PC-3 (cell line): ENCODE results near the gene ARHGAP23. TPM values are rescaled to one million over a fixed set of nuclear protein-coding genes. Genes with fewer than 3 reads are reported as not detected.
"Not testable (repeated sequence)": the region's sequence is repeated elsewhere in the genome, so short reads cannot be mapped to it uniquely, and the experiment has no call there.

Experiments
- ATAC-seq: fragments of 200-7000 bp; cut with Tn5 transposase; 2 replicates; pipeline ENCODE4 v1.9.1; 2020; ENCODE audit warnings: mild to moderate bottlenecking, moderate library complexity
- BruUV-seq: library from RNA; stranded (reverse); fragments of 400-500 nt; replicated peaks from 2 replicates; lab custom pipeline; 2021; lab: Mats Ljungman, UMichigan
- CTCF ChIA-PET: fragments of 300-600 bp; sonication (Branson Sonifier 250); formaldehyde crosslinking; loops from one replicate; lab custom pipeline; 2022; ENCODE audit warnings: antibody characterized with exemption; lab: Charles Lee
- POLR2A ChIA-PET: fragments of 300-600 bp; sonication (Branson Sonifier 250); formaldehyde crosslinking; loops from one replicate; lab custom pipeline; 2022; ENCODE audit warnings: antibody characterized with exemption; ENCODE audit not compliant: unreplicated experiment; lab: Charles Lee
- DNase-seq: peaks from one replicate; pipeline ENCODE4 v3.0.0-alpha.2; 2015
- H2AFZ ChIP-seq: fragments of 300-600 bp; sonication (generic); 2 replicates; pipeline ENCODE4 v1.6.0; 2016; ENCODE audit warnings: antibody characterized with exemption, low read length
- H3F3A ChIP-seq: fragments of 300-600 bp; sonication (generic); one replicate; pipeline ENCODE4 v1.6.0; 2017; ENCODE audit warnings: antibody characterized with exemption, low read length, control low read depth, mild to moderate bottlenecking; ENCODE audit not compliant: unreplicated experiment
- H3K27ac ChIP-seq: fragments of 300-600 bp; sonication (generic); 2 replicates; pipeline ENCODE4 v1.5.1; 2016; ENCODE audit warnings: mild to moderate bottlenecking, low read length
- H3K27me3 ChIP-seq: fragments of 300-600 bp; sonication (generic); 2 replicates; pipeline ENCODE4 v1.6.1; 2016; ENCODE audit warnings: low read length, mixed read lengths
- H3K36me3 ChIP-seq: fragments of 300-600 bp; sonication (generic); 2 replicates; pipeline ENCODE4 v1.6.1; 2016; ENCODE audit warnings: low read depth, mixed run types, low read length, mixed read lengths
- H3K4me1 ChIP-seq: fragments of 300-600 bp; sonication (generic); 2 replicates; pipeline ENCODE4 v1.5.1; 2016; ENCODE audit warnings: low read length; ENCODE audit not compliant: insufficient read depth
- H3K4me2 ChIP-seq: fragments of 300-600 bp; sonication (generic); 2 replicates; pipeline ENCODE4 v1.6.0; 2016; ENCODE audit warnings: low read length
- H3K4me3 ChIP-seq: fragments of 300-600 bp; sonication (generic); 2 replicates; pipeline ENCODE4 v1.5.1; 2016; ENCODE audit warnings: mild to moderate bottlenecking, low read length, mixed read lengths
- H3K79me2 ChIP-seq: fragments of 300-600 bp; sonication (generic); 2 replicates; pipeline ENCODE4 v1.6.1; 2017; ENCODE audit warnings: low read length, mixed read lengths
- H3K9ac ChIP-seq: fragments of 300-600 bp; sonication (generic); 2 replicates; pipeline ENCODE4 v1.6.0; 2016; ENCODE audit warnings: mild to moderate bottlenecking, low read length
- H3K9me2 ChIP-seq: fragments of 300-600 bp; sonication (generic); replicated peaks from 2 replicates; pipeline ENCODE4 v1.6.1; 2016; ENCODE audit warnings: mixed run types, low read length, mixed read lengths
- H3K9me3 ChIP-seq: fragments of 300-600 bp; sonication (generic); 2 replicates; pipeline ENCODE4 v1.6.1; 2016; ENCODE audit warnings: low read length, mixed read lengths
- H4K20me1 ChIP-seq: fragments of 300-600 bp; sonication (generic); 2 replicates; pipeline ENCODE4 v1.6.1; 2016; ENCODE audit warnings: low read length, mixed read lengths
- EZH2 ChIP-seq: fragments of 300-600 bp; sonication (generic); IDR thresholded peaks from one replicate; pipeline ENCODE4 v1.6.1; 2017; ENCODE audit warnings: antibody characterized with exemption, mild to moderate bottlenecking, low read length; ENCODE audit not compliant: unreplicated experiment
- EZH2phosphoT487 ChIP-seq: fragments of 300-600 bp; sonication (generic); IDR thresholded peaks from 2 replicates; pipeline ENCODE4 v1.6.1; 2018; ENCODE audit warnings: mild to moderate bottlenecking, antibody characterized with exemption, low read length, borderline replicate concordance
- intact Hi-C: fragments of 100-400 bp; cut with micrococcal nuclease; formaldehyde crosslinking; loops from 2 replicates; pipeline ENCODE4 v1.9.0; 2023
- total RNA-seq: library from RNA; depleted of rRNA; stranded (reverse); fragments of >200 nt; gene quantifications from 2 replicates; pipeline ENCODE4 v1.2.3, GENCODE V29; 2014
- TF ChIP-seq, protein P1 (sequence below): fragments of 300-600 bp; sonication (generic); conservative IDR thresholded peaks from 2 replicates; pipeline ENCODE4 v1.5.1; 2017; ENCODE audit warnings: antibody characterized with exemption, low read depth, mild to moderate bottlenecking, low read length

ARHGAP23 gene
- total RNA-seq, 1 experiment from 2014 or later, result 9.0 TPM

DNA sequence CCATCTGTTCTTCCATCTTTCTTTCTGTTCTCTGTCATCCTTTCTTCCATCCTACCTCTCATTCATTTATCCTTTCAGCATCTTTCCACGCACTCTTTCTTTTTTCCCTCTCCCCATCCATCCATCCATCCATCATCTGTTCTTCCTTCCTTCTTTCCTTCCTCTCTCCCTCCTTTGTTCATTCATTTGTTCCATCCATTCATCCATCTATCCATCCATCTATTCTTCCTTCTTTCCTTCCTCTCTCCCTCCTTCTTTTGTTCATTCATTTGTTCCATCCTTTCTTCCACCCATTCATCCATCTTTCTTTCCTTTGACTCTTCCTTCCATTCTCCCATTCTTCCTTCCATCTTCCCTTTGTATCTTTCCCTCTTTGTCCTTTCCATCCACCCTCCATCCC lies 39.2 kb downstream of the ARHGAP23 start:
- TF ChIP-seq, protein P1, sequence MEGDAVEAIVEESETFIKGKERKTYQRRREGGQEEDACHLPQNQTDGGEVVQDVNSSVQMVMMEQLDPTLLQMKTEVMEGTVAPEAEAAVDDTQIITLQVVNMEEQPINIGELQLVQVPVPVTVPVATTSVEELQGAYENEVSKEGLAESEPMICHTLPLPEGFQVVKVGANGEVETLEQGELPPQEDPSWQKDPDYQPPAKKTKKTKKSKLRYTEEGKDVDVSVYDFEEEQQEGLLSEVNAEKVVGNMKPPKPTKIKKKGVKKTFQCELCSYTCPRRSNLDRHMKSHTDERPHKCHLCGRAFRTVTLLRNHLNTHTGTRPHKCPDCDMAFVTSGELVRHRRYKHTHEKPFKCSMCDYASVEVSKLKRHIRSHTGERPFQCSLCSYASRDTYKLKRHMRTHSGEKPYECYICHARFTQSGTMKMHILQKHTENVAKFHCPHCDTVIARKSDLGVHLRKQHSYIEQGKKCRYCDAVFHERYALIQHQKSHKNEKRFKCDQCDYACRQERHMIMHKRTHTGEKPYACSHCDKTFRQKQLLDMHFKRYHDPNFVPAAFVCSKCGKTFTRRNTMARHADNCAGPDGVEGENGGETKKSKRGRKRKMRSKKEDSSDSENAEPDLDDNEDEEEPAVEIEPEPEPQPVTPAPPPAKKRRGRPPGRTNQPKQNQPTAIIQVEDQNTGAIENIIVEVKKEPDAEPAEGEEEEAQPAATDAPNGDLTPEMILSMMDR, result no peak
- TF ChIP-seq EZH2phosphoT487, result no peak
- no peak for TF ChIP-seq EZH2
- Histone ChIP-seq H4K20me1 (no peaks in the 10 kb centered on the region), H3K4me3 (no peak overlapping the region), H3K27me3 (no peaks in the 10 kb centered on the region), H3K4me1 (peaks cover 2% of the 10 kb centered on the region; the same call in 1 of the 2 replicates), H3F3A (no peaks in the 10 kb centered on the region), H3K9me2 (no peaks in the 10 kb centered on the region), H3K9me3 (no peaks in the 10 kb centered on the region), H3K9ac (no peak overlapping the region), H3K36me3 (no peaks in the 10 kb centered on the region), H3K27ac (no peak overlapping the region), H3K79me2 (no peaks in the 10 kb centered on the region), H3K4me2 (no peak overlapping the region), H2AFZ (no peak overlapping the region)
- ATAC-seq (no peak), DNase-seq (no peak)
- ChIA-PET CTCF (no interaction called here), POLR2A (no interaction called here)
- no TSS peak for BruUV-seq
- intact Hi-C loops, result no loop called here

DNA sequence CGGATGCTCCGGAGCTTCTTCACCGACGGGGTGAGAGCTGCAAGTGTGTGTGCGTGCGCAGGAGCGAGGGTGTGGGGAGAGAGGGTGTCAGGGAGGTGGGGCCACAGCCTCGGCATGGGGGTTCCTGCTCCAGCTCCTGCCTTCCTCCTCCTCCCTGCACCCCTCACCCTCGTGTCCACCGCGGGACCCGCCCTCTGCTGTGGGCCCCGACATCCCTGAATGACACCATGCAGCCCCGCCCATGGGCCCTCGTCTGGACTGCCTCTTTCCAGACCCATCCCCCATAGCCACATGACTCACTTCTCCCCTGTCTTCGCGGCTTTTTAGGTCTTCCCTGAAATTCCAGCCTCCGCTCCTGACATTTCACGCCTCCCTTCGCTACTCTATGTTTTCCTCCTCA lies 41.6 kb downstream of the ARHGAP23 start:
- peaks cover 3% of the 10 kb centered on the region; the same call in 1 of the 2 replicates for H3K4me1 ChIP-seq
- no peak for DNase-seq
- H3K36me3 ChIP-seq, result no peaks in the 10 kb centered on the region
- BruUV-seq, result no TSS peak
- TF ChIP-seq EZH2, result no peak
- TF ChIP-seq, protein P1, result no peak
- no peak for TF ChIP-seq EZH2phosphoT487
- no peak for ATAC-seq
- H2AFZ ChIP-seq, result no peak overlapping the region
- no peaks in the 10 kb centered on the region for H3K27me3 ChIP-seq
- ChIA-PET CTCF (no interaction called here), POLR2A (no interaction called here)
- intact Hi-C loops, result no loop called here
- no peaks in the 10 kb centered on the region for H3K9me2 ChIP-seq
- no peaks in the 10 kb centered on the region for H3K9me3 ChIP-seq
- H3F3A ChIP-seq, result no peaks in the 10 kb centered on the region
- no peaks in the 10 kb centered on the region for H3K79me2 ChIP-seq
- no peaks in the 10 kb centered on the region for H4K20me1 ChIP-seq
- H3K9ac ChIP-seq, result no peak overlapping the region
- no peak overlapping the region for H3K4me2 ChIP-seq
- H3K27ac ChIP-seq, result no peak overlapping the region
- H3K4me3 ChIP-seq, result no peak overlapping the region

DNA sequence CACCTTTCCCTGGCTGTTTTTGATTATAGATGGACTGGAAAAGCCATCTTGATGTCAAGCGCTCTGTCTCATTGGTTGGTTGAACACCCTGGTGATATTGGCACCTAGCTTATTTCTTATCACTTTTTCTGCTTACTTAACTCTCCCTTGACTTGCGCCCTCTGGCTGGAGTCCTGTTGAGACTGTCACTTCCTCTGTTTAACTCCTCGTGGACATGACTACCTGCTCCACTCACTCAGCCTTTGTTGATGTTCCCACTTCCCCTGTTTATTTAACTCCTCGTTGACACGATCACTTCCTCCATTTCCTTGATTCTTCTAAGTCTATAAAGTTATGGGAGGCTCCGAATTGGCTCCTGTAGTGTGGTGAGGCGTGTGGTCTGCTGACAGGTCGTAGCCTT lies 43.0 kb downstream of the ARHGAP23 start:
- H3K9me3 ChIP-seq, H3K27me3 ChIP-seq, intact Hi-C loops, POLR2A ChIA-PET, H4K20me1 ChIP-seq, CTCF ChIA-PET, H3K9ac ChIP-seq, H2AFZ ChIP-seq, H3K4me2 ChIP-seq, BruUV-seq, H3K79me2 ChIP-seq, H3K27ac ChIP-seq, H3F3A ChIP-seq, H3K4me1 ChIP-seq, H3K4me3 ChIP-seq, H3K36me3 ChIP-seq, H3K9me2 ChIP-seq: not testable (repeated sequence)
- peak; percentile 57 for ATAC-seq
- peak; percentile 14 for DNase-seq
